Smooth muscle cell of the coronary artery (primary cell): ENCODE data around the gene RFC1. TPM values are rescaled to one million over a fixed set of nuclear protein-coding genes. Genes with fewer than 3 reads are reported as not detected.

ENCODE experiments used
- total RNA-seq: library from RNA; depleted of rRNA; stranded (reverse); fragments of >200 nt; gene quantifications from 2 replicates; pipeline ENCODE4 v1.2.3, GENCODE V29; 2014; ENCODE audit warnings: low replicate concordance

The RFC1 gene, protein sequence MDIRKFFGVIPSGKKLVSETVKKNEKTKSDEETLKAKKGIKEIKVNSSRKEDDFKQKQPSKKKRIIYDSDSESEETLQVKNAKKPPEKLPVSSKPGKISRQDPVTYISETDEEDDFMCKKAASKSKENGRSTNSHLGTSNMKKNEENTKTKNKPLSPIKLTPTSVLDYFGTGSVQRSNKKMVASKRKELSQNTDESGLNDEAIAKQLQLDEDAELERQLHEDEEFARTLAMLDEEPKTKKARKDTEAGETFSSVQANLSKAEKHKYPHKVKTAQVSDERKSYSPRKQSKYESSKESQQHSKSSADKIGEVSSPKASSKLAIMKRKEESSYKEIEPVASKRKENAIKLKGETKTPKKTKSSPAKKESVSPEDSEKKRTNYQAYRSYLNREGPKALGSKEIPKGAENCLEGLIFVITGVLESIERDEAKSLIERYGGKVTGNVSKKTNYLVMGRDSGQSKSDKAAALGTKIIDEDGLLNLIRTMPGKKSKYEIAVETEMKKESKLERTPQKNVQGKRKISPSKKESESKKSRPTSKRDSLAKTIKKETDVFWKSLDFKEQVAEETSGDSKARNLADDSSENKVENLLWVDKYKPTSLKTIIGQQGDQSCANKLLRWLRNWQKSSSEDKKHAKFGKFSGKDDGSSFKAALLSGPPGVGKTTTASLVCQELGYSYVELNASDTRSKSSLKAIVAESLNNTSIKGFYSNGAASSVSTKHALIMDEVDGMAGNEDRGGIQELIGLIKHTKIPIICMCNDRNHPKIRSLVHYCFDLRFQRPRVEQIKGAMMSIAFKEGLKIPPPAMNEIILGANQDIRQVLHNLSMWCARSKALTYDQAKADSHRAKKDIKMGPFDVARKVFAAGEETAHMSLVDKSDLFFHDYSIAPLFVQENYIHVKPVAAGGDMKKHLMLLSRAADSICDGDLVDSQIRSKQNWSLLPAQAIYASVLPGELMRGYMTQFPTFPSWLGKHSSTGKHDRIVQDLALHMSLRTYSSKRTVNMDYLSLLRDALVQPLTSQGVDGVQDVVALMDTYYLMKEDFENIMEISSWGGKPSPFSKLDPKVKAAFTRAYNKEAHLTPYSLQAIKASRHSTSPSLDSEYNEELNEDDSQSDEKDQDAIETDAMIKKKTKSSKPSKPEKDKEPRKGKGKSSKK
- 41.1 and 41.9 TPM in 2 replicates for total RNA-seq

DNA sequence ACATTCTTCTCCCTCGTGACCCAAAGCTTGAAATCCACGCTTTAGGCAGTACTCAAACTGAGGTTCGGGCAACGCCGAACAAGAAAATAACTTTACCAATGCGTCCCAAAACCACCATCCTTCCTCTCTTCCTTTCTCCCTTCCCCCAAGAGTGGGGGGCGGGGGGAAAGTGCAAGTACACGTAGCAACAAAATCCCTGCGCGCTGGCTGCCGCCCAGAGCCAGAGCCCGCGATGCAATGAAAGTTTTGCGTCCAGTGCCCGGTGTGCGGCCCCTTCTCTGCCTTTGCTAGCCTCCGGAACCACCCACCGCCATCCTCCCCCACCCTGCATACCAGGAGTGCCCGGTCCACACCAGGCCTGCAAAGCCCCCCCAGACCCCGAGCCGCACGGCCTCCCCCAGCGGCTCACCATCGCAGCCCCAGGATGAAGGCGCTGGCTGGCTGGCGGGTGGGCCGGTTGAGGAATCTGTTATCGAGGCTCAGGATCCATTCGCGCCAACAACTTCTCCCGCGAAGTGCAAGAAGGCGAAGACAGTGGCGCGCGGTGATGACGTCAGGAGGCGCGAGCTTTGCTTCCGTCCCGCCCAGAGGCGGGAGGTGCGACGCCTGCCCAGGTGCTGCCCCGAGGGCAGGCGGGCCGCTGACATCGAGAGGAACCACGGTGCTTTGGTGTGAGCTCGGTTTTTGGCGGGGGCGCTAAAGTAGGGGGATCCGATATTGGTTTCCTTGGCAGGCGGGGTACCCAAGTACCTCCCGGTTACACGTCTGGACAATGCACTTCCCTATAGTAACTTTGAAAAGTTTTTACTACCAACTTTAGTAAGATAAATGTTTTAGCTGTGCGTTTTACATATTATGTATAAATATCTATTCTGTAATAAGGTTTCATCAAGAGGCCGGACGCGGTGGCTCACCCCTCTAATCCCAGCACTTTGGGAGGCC is at the start of gene RFC1:
TSS of gene RFC1 (minus strand) at position 533 of the 942 bp plus-strand sequence. CDS start at position 412, 121 bp downstream.

DNA sequence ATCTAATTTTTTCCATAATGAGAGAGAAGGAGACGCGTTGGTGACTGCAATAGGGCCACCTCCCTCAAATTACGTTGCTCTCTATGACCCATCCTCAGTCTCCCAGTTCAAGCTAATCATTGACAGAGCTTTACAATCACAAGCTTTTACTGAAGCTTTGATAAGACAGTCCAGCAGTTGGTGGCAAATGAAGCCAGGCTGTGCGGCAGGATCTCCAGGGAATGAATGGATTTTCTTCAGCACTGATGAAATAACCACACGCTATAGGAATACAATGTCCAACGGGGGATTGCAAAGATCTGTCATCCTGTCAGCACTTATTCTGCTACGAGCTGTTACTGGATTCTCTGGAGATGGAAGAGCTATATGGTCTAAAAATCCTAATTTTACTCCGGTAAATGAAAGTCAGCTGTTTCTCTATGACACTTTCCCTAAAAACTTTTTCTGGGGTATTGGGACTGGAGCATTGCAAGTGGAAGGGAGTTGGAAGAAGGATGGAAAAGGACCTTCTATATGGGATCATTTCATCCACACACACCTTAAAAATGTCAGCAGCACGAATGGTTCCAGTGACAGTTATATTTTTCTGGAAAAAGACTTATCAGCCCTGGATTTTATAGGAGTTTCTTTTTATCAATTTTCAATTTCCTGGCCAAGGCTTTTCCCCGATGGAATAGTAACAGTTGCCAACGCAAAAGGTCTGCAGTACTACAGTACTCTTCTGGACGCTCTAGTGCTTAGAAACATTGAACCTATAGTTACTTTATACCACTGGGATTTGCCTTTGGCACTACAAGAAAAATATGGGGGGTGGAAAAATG is 40.8 kb upstream of the RFC1 start, which contains the start of gene KLB:
TSS of gene KLB (plus strand) at position 168 of the 821 bp plus-strand sequence. CDS start at position 188, 20 bp downstream.

Other genes starting within 250 kb of the RFC1 start
- gene WDR19, start 183.8 kb downstream of the RFC1 start, total RNA-seq: 18.5 and 34.6 TPM in 2 replicates
- not detected in 2 replicates for gene KLB, start 40.6 kb upstream of the RFC1 start, total RNA-seq
- gene RPL9, start 92.6 kb upstream of the RFC1 start, total RNA-seq: 579 and 2,607 TPM in 2 replicates
- 4.7 and 5.4 TPM in 2 replicates for gene LIAS, start 92.7 kb upstream of the RFC1 start, total RNA-seq
- gene UGDH, start 161.1 kb upstream of the RFC1 start, total RNA-seq: 217 and 505 TPM in 2 replicates